BE2C (cell line): ENCODE measurements around the gene IFITM1.

Experiments
- DNase-seq: peaks from one replicate; pipeline ENCODE4 v3.0.0-alpha.2; 2020
- H3K27me3 ChIP-seq: fragments of 250-450 bp; sonication (Bioruptor Pico); 2 replicates; pipeline ENCODE4 v1.5.1; 2020; ENCODE audit warnings: mild to moderate bottlenecking
- H3K36me3 ChIP-seq: fragments of 250-450 bp; sonication (Bioruptor Pico); 2 replicates; pipeline ENCODE4 v1.5.1; 2020; ENCODE audit warnings: mild to moderate bottlenecking
- H3K4me1 ChIP-seq: fragments of 250-450 bp; sonication (Bioruptor Pico); 2 replicates; pipeline ENCODE4 v1.5.1; 2020
- H3K4me3 ChIP-seq: 2 replicates; pipeline ENCODE4 v1.5.1; 2011; ENCODE audit warnings: low read depth, low read length
- H3K9me3 ChIP-seq: fragments of 250-450 bp; sonication (Bioruptor Pico); 2 replicates; pipeline ENCODE4 v1.5.1; 2020
- TF ChIP-seq, protein P1 (sequence below): IDR thresholded peaks from 2 replicates; pipeline ENCODE4 v1.5.1; 2012; ENCODE audit warnings: mild to moderate bottlenecking, low read depth, low read length

Gene IFITM1

DNA sequence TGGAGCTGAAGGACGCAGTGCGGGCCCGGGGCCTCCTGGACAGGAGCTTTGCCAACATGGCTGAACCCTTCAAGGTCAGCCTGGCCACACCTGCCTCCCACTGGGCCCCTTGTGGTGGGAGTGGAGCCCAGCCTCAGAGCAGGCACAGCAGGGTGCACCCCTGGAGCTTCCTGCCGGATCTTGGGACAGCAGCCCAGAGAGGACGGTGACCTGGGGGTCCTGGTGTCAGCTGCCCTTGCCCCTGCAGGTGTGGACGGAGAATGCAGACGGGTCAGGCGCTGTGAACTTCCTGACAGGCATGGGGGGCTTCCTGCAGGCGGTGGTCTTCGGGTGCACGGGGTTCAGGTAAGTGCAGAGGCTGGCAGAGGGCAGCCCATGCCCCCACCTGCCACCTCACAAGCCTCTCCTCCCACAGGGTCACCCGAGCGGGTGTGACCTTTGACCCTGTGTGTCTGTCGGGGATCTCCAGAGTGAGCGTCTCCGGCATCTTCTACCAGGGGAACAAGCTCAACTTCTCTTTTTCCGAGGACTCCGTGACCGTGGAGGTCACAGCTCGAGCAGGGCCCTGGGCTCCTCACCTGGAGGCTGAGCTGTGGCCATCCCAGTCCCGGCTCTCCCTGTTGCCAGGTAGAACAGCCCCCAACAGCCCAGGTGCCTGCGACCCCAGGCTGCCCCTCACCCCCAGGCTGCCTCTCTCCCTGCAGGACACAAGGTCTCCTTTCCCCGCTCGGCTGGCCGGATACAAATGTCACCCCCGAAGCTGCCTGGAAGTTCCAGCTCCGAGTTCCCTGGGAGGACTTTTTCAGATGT lies 19.8 kb upstream of the IFITM1 start:
- Histone ChIP-seq H3K4me3 (no peak overlapping the region), H3K9me3 (no peaks in the 10 kb centered on the region), H3K27me3 (peaks cover 4% of the 10 kb centered on the region; the same call in 1 of the 2 replicates), H3K36me3 (no peaks in the 10 kb centered on the region), H3K4me1 (no peaks in the 10 kb centered on the region)
- TF ChIP-seq, protein P1, sequence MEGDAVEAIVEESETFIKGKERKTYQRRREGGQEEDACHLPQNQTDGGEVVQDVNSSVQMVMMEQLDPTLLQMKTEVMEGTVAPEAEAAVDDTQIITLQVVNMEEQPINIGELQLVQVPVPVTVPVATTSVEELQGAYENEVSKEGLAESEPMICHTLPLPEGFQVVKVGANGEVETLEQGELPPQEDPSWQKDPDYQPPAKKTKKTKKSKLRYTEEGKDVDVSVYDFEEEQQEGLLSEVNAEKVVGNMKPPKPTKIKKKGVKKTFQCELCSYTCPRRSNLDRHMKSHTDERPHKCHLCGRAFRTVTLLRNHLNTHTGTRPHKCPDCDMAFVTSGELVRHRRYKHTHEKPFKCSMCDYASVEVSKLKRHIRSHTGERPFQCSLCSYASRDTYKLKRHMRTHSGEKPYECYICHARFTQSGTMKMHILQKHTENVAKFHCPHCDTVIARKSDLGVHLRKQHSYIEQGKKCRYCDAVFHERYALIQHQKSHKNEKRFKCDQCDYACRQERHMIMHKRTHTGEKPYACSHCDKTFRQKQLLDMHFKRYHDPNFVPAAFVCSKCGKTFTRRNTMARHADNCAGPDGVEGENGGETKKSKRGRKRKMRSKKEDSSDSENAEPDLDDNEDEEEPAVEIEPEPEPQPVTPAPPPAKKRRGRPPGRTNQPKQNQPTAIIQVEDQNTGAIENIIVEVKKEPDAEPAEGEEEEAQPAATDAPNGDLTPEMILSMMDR = no peak
- DNase-seq = no peak

DNA sequence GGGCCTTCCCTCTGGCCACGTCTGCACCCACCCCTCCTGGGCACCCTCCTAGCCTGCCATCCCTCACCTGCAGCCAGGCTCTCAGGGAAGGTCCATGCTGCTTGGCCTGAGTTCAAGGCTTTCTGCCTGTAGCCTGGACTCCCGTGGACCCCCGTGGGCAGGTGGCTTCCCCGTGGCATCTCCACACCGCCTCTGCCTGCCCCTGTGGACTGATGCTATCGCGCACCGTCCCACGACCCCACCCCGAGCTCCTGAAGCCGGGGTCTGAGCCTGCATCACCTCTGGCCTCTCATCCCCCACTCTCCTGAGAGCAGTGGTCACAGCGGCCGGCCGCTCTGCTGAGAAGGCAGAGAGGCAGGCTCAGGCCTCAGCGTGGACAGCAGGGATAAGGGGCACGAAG lies 19.1 kb upstream of the IFITM1 start:
- TF ChIP-seq, protein P1 = no peak
- no peak for DNase-seq
- Histone ChIP-seq H3K9me3 (no peaks in the 10 kb centered on the region), H3K27me3 (peaks cover 4% of the 10 kb centered on the region; the same call in 1 of the 2 replicates), H3K36me3 (no peaks in the 10 kb centered on the region), H3K4me3 (no peak overlapping the region), H3K4me1 (no peaks in the 10 kb centered on the region)

DNA sequence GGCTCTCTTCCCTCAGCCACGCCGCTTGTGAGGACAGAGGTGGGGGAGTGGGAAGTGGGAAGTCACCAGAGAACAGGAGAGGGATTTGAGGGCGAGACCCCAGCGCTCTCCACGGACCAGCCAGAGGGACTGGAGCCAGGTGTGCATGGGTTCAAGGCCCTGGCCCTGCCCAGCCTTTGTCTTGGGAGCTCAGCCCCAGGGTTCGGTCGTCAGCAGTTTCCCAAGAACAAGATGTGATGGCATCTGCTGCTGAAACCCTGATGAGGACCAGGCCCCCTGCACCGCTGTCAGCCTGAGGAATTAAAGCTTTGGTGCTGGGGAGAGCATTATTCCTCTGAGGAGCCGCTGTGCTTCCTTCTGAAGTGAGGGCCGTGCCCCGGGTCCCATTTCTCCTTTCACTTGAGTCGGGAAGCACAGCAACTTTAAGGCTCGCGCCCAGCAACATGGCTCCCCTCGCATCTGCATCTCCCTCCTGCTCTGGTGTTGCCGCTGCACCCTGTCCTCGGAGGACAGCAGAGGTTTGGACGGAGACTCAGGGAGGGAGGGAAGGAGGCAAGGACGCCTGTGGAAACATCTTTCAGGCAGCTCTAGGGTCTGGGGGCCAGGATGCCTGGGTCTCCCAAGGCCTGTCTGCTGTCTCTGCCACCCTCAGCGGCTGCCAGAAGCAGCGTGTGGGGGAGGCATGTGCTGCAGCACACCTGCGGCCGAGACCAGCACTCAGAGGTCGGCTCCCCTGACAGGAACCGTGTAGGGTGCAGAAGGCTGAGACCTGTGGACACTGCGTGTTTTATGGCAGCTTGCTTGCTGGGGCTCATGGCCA lies 18.3 kb upstream of the IFITM1 start:
- no peak overlapping the region for H3K4me3 ChIP-seq
- no peaks in the 10 kb centered on the region for H3K9me3 ChIP-seq
- H3K27me3 ChIP-seq = peaks cover 4% of the 10 kb centered on the region; the same call in 1 of the 2 replicates
- H3K4me1 ChIP-seq = no peaks in the 10 kb centered on the region
- TF ChIP-seq, protein P1 = no peak
- no peaks in the 10 kb centered on the region for H3K36me3 ChIP-seq
- no peak for DNase-seq

DNA sequence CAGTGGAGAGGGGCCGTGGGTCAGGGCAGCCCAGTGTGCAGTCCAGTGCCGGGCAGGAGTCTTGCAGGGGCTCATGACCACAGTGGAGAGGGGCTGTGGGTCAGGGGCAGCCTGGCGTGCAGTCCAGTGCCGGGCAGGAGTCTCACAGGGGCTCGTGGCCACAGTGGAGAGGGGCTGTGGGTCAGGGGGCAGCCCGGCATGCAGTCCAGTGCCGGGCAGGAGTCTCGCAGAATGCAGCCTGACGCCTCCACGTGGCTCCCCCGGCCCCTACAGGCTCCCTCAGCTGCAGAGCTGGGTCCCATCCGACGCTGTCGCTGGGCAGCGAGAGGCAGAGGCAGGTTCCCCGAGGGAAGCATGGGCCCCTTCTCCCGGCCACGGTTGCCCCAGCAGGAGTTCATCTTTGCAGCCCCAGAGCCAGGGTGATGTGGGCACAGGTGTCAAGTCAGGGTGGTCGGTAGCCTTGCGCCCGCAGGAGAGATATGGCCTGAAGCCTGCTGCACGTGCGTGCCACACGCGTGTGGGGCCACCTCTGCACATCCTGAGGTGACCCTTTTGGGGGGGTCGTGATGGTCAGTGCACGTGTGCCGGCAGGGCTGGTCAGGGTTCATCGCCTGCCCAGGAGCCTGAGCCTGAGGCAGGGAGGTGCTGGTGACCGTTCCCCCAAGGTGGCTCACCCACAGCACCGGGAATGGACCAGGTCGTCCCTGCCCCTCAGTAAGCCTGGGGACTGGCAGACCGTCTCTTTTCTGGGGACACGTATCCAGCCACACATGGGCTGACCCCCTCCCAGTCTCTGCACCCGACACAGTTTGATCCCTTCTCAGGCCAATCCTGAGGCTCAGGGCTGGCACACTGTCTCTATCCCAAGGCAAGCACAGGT lies 17.4 kb upstream of the IFITM1 start:
- DNase-seq = no peak
- H3K4me3 ChIP-seq = no peak overlapping the region
- no peaks in the 10 kb centered on the region for H3K4me1 ChIP-seq
- TF ChIP-seq, protein P1 = no peak
- H3K9me3 ChIP-seq = no peaks in the 10 kb centered on the region
- no peaks in the 10 kb centered on the region for H3K36me3 ChIP-seq
- H3K27me3 ChIP-seq = peaks cover 4% of the 10 kb centered on the region; the same call in 1 of the 2 replicates

DNA sequence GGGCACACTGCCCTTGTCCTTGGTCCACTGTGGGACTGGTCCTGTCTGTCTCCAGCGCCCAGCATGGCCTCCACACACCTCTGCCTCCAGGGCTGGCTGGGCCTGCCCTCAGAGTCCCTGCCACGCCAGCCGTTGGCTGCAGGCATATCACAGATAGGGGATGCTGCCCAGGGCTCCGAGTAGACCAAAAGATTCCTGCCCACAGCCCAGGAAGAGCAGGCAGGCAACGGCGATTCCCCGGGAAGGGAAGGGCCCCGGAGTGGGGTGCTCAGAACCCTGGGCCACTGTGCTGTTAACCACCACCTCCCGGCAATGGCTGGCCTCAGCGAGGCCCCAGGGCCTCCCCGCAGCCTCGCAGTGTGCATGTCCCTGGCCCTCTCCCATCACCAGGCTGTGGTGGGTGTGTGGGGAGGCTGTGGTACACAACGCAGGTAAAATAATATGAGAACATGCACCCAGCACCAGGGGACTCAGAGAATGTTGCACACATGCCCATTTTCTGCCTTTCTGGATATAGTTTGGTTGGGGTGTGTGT lies 16.7 kb upstream of the IFITM1 start:
- Histone ChIP-seq H3K9me3 (no peaks in the 10 kb centered on the region), H3K36me3 (no peaks in the 10 kb centered on the region), H3K4me1 (no peaks in the 10 kb centered on the region), H3K4me3 (no peak overlapping the region), H3K27me3 (peaks cover 4% of the 10 kb centered on the region; the same call in 1 of the 2 replicates)
- TF ChIP-seq, protein P1 = no peak
- DNase-seq = no peak
